Dermis blood vessel endothelial cell (primary cell): Measurements from ENCODE around the gene UTP11. TPM values are rescaled to one million over a fixed set of nuclear protein-coding genes. Genes with fewer than 3 reads are reported as not detected.
A peak's percentile ranks its signal among the peaks of the same experiment; 100 is the strongest.
"Not testable (repeated sequence)": the region's sequence is repeated elsewhere in the genome, so short reads cannot be mapped to it uniquely, and the experiment has no call there.

Experiments
- DNase-seq: peaks from one replicate; pipeline ENCODE4 v3.0.0; 2010
- total RNA-seq: library from RNA; depleted of rRNA; stranded (reverse); fragments of >200 nt; gene quantifications from 2 replicates; pipeline ENCODE4 v1.2.3, GENCODE V29; 2014

Gene UTP11
- total RNA-seq, 1 donor from 2014 or later = 47.5 TPM

- DNase-seq = no peak
Observed at GRCh38 chr1:38028105-38028591, 15.6 kb downstream of the UTP11 start.

DNA sequence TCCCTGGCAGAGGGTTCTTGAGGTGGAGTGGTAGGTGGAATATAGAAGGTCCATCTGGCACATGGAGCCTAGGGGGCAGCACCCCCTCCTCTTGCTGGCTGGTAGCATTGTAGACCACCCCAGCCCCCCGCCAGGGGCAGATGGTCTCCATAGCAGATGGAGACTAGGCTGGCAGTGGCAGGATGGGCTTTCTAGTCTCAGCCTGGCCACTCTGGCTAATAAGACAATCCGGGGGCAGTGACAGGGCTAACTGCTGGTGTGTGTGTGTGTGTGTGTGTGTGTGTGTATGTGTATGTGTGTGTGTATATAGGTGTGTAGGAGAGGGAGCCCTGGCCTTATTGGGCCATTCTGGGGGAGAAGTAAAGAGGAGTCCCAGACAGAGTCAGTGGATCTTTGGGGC, 16.1 kb downstream of the UTP11 start:
- no peak for DNase-seq

DNA sequence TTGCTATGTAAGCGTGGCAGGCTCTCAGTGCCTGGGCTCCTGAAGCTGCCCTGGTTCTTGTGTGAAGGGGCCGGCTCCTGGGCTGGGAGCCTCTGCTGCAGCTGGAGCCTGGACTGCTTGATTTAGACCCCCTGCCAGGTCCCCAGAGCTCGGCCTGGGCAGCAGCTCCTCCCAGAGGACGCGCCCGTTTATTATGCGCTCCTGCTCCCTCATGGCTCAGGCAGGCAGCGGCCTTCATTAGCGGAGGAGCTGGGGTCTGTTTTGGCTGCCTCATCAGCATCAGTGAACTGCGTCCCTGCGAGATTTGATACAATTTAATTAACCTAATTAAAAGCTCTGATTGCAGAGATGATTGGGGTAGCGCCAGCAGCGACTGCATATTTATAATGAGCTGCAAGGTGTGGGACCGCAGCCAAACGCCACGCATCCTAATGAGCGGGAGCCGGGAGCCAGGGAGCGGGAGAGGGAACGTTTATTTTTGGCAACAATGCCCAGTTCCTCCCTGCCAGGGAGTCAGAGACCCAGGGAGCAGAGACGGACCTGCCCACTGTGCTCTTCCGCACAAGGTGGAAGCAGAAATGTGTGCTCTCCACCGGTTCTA, 16.6 kb downstream of the UTP11 start:
- DNase-seq = peak; percentile 34

DNA sequence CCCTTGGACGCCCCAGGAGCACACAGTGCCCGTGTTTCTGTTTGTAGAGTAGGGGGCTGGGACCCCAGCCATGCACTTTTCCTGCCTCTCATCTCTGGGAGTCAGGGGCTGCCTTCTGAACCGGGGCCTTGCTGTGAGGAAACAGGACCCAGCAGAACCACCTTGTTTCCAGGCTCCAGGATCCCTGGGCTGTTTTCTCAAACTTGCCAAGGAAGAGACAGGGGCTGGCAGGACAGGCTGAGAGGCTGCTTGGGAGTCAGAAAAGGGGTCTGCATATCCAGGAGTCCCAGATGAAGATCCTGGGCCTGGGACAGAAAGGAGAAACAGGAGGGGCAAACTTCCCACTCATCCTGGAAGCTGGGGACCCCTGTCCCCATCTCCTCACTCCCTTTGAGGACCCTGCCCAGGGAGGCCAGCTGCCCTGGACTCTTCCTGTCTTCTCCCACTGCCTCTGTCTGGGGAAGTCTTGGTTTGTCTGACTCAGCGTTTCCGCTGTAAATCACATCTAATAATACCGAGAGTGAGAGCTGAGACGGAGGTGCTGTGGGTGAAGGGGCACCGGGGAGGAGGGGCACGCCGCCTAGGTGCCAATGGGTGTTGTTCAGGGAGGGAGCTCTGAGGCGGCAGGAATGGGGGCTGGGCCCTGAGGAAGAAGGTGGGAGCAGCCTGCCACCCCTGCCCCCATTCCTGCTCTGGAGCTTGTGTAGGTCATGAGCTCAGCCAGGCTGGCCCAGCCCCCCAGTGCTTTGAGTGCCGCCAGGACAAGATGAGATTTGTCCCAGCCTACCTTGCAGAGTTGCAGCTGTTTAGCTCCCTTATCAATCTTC, 17.4 kb downstream of the UTP11 start:
- peak; percentile 74 for DNase-seq

DNA sequence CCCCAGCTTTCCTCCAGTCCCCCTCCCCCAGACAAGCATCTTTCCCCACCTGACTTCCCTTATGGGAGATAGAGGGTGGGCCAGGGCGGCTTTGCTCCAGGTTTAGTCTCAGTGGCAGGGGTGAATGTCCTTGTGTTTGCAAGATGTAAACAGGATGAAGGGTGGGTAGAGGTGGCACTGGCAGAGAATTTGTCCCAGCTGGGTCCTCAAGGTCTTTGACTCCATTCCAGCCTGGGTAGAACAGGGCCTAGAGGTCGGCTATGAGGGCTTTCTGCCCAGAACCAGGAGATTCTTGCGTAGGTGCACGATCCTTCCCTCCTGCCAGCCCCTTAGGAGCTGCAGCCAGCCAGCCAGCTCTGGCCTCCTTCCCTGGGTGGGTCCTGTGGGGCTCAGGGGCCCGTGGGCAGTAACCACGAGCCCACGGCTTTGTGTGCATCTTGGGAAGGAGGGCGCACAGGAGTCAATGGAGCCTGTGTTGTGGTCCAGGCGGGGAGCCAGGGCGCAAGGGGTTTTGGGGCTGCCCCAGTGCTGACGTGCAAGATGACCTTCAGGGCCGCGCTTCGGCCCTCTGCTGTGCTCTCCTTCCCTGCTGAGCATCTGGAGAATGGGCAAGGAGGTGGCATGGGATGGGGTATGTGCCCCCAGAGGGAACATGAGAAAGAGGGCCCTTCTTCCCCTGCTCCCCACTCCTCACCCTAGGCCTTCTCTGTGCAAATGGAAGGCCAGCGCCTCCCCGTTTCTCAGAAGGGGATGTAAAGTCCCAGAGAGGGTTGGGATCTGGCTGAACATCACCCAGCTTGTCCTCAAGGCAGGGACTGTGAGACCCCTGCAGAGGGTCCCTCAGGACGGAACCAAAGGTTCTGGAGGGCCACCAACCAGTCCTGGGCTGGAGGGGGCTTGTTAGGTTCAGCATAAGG, 18.3 kb downstream of the UTP11 start:
- DNase-seq = no peak

DNA sequence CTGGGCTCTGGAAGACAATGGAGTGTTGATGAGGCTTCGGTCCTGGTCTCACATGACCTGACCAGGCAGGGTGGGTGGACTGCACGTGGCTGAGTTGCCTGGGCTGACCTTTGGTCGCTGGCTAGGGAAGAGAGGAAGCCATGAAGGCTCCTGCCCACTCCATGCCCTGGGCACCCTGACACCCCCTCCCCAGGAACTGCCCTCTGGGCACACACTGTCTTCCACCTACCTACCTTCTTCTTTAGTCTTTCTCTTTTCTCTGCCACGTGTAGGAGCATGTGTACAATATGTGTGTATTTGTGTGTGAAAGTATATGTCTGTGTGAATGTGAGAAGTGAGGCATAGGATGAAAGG, 19.0 kb downstream of the UTP11 start:
- no peak for DNase-seq

GRCh38 chr1:38032992-38033391, 20.5 kb downstream of the UTP11 start:
- not testable (repeated sequence) for DNase-seq

- DNase-seq = no peak
Observed at GRCh38 chr1:38034871-38035270, 22.3 kb downstream of the UTP11 start.

DNA sequence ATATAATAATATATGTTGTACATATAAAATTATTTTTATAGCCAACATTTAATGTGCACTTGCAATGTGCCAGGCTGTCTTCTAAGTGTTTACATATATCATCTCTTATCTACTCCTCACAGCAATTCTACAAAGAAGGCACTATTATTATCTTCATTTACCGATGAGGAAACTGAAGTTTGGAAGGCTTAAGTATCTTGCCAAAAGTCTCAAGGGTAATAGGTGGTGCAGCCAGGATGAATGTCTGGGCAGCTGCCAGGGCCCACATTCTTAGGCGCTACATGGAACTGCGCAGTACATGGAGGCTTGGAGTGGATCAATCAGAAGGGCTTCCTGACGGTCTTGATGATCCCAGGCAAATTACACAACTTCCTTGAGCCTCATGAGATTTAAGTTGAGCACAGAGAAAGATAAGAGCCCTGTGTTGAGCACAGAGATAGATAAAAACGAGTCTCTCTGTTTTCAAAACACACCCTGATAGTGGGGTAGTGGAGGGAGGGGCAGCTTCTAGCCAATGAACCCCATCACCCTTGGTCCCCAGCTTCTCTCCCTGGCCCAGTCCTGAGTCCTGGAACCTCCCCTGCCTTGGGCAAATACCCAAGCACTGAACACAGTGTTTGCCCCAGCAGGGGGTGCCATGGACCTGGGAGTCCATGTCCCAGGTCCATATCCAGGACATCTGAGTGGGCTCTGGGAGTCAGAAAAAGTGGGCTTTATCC, 24.8 kb downstream of the UTP11 start:
- peak; percentile 56 for DNase-seq

- no peak for DNase-seq
Observed at GRCh38 chr1:38038861-38039260, 26.3 kb downstream of the UTP11 start.

DNA sequence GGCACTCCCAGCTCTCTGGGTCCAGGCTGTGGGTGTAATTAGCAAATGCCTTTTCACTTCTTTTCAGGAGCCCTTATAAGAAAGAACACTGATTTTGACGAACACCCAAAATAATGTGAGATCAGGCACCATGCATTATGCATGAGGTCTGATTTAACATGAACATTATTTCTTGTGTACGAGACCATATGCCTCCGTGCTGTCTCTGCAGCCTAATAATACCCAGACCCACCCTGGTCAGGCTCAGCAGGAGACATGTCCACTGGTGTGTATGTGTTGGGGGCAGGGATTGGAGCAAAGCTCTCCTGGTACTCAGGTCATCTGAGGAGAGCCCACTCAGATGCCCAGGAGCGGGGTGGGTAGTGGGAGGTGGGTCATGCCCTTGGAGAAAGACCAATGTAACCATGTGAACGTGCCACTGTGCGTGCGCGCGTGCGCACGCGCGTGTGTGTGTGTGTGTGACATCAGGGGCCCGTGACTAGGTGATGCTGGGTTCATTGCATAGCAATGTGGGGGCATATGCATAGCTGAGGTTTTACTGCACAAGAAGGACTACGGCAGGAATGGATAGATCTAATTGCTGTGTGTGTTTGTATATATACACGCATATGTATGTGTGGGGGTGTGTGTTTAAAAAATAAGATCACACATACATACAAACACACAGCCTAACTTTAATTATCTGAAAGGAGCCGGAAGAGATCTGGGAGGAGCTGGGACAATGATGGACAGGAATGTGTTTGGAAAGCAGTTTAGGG, 27.0 kb downstream of the UTP11 start:
- no peak for DNase-seq

- DNase-seq = no peak
Observed at GRCh38 chr1:38041936-38042834, 29.7 kb downstream of the UTP11 start.

DNA sequence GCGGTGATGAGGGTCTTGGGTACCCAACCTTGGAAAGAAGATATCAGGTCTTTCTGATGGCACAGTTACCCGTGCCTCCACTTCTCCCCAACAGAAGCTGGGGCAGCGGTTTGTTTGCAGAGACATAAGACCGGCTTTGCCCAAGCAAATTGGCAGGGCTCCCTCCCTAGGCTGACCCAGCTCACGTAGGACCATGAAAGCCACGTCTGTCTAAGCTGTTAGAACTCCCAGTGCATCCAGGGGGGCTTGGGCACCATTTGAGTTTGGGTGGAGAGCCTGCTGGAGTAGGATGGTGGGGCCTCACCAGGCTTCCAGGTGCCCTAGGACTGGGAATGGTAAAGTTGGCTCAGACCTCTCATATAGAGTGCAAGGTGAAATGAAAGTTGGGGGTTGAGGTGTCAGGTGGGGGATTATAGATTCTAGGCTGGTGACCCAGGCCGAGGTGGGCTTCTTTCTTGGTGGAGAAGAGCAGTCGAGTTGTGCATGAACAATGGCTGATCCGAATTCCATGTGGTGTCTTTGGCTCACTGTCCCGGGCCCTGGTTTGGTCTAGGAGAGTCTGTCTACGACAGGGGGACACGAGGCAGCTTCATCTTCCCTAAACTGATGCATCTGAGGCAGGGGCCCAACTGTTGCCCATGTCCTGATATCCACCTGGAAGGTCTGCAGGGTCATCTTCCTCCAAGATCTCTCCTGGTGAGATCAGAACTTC, 30.7 kb downstream of the UTP11 start:
- DNase-seq = no peak

DNA sequence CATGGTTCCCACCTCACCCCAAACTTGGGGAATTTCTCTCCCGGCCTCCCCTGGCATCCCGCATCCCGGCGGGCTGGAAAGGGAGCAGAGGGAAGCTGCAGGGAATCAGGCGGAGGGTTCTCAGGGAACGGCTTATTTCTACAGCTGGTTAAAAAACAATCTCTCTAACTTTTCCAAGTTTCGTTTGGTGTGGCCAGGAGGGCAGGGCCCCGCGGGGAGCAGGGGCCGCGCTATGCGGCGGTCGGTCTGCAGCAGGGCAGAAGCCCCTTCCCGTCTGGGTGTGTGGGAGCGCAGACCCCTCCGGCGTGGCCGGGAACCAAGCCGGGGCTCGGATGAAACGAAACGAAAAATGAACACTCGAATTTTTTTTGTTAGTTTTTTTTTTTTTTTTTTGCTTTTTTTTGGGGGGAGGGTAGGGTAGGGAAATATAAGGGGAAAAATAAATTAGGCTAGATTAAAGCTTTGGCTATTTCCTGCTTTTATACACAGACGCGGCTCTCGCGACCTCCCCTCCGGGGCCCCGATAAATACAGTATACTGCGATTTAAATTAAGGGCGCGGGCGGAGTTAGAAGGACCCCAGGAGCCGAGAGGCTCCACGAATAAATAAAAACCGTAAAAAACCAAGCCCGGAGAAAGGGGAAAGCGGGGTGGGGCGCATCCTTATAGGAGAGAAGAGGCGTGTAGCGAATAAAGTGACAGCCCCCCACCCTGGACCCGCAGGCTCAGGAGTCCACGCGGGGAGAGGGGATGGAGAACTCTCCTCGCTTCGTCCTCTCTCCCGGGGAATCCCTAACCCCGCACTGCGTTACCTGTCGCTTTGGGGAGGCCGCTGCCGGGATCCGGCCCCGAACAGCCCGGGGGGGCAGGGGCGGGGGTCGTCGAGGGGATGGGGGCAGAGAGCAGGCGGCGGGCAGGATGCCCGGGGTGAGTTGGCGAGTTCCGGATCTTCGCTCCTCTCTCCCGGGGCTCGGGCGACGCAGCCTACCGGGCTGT, 32.0 kb downstream of the UTP11 start:
- DNase-seq = no peak

GRCh38 chr1:38045401-38046332, 33.1 kb downstream of the UTP11 start:
- peak; percentile 24 for DNase-seq

GRCh38 chr1:38046333-38046883, 33.9 kb downstream of the UTP11 start, which contains the start of gene POU3F1:
TSS of gene POU3F1 (minus strand) at chr1:38046793. CDS start at chr1:38046743, 50 bp downstream.
- DNase-seq = no peak
